Liver (tissue), 9 donors: ENCODE measurements around the gene APP. TPM values are rescaled to one million over a fixed set of nuclear protein-coding genes. Genes with fewer than 3 reads are reported as not detected.

ENCODE experiments used
- DNase-seq: peaks from one replicate; pipeline ENCODE4 v3.0.0-alpha.2; 2017; ENCODE audit warnings: low spot score
- H3K27ac ChIP-seq, 2 donors: one replicate each; pipeline ENCODE4 v1.7.0; 2013; ENCODE audit warnings: inconsistent platforms in 2 of 2, low read length in 2 of 2, control low read depth in 1 of 2, low read depth in 1 of 2, mild to moderate bottlenecking in 1 of 2
- H3K27me3 ChIP-seq, 4 donors: one replicate each; pipeline versions ENCODE4 v1.6.1 to v1.7.0; 2013; ENCODE audit warnings: low read length in 3 of 4, inconsistent platforms in 1 of 4, mild to moderate bottlenecking in 1 of 4, moderate library complexity in 1 of 4; ENCODE audit not compliant: control insufficient read depth in 4 of 4, insufficient read depth in 4 of 4
- H3K36me3 ChIP-seq, 4 donors: one replicate each; pipeline versions ENCODE4 v1.6.1 to v1.7.0; 2013; ENCODE audit warnings: low read length in 3 of 4, mild to moderate bottlenecking in 3 of 4, low read depth in 1 of 4, moderate library complexity in 1 of 4; ENCODE audit not compliant: control insufficient read depth in 4 of 4, insufficient read depth in 3 of 4
- H3K4me1 ChIP-seq, 4 donors: one replicate each; pipeline versions ENCODE4 v1.6.1 to v1.7.0; 2013; ENCODE audit warnings: low read length in 3 of 4, mild to moderate bottlenecking in 3 of 4, moderate library complexity in 1 of 4; ENCODE audit not compliant: control insufficient read depth in 4 of 4, insufficient read depth in 4 of 4
- H3K4me3 ChIP-seq, 3 donors: one replicate each; pipeline versions ENCODE4 v1.6.1 to v1.7.0; 2013; ENCODE audit warnings: low read length in 3 of 3, control low read depth in 1 of 3, low read depth in 1 of 3, mild to moderate bottlenecking in 1 of 3
- H3K9ac ChIP-seq, 2 donors: one replicate each; pipeline ENCODE4 v1.7.0; 2013; ENCODE audit warnings: low read length in 2 of 2, mild to moderate bottlenecking in 2 of 2, moderate library complexity in 2 of 2, control low read depth in 1 of 2, low read depth in 1 of 2
- H3K9me3 ChIP-seq, 4 donors: one replicate each; pipeline versions ENCODE4 v1.6.1 to v1.7.0; 2013; ENCODE audit warnings: low read length in 3 of 4; ENCODE audit not compliant: control insufficient read depth in 4 of 4
- ATF3 ChIP-seq: IDR thresholded peaks from 2 replicates; pipeline ENCODE4 v1.6.1; 2016; ENCODE audit warnings: antibody characterized with exemption
- EGR1 ChIP-seq, 2 donors: IDR thresholded peaks; 2 replicates each; pipeline ENCODE4 v1.6.1; 2016 to 2018; ENCODE audit warnings: antibody characterized with exemption in 2 of 2, low read depth in 2 of 2
- FOXA1 ChIP-seq: IDR thresholded peaks from 2 replicates; pipeline ENCODE4 v1.6.1; 2016; ENCODE audit warnings: antibody characterized with exemption
- FOXA2 ChIP-seq: IDR thresholded peaks from 2 replicates; pipeline ENCODE4 v1.6.1; 2016; ENCODE audit warnings: antibody characterized with exemption
- GABPA ChIP-seq, 2 donors: IDR thresholded peaks in 1 of 2; conservative IDR thresholded peaks in 1 of 2; 2 replicates each; pipeline ENCODE4 v1.6.1; 2016; ENCODE audit warnings: antibody characterized with exemption in 2 of 2, mild to moderate bottlenecking in 1 of 2, moderate library complexity in 1 of 2
- HNF4A ChIP-seq, 2 donors: conservative IDR thresholded peaks; 2 replicates each; pipeline ENCODE4 v1.6.1; 2016; ENCODE audit warnings: antibody characterized with exemption in 2 of 2, mild to moderate bottlenecking in 2 of 2
- HNF4G ChIP-seq: IDR thresholded peaks from 2 replicates; pipeline ENCODE4 v1.6.1; 2016; ENCODE audit warnings: antibody characterized with exemption
- JUND ChIP-seq, 2 donors: IDR thresholded peaks; 2 replicates each; pipeline ENCODE4 v1.6.1; 2016; ENCODE audit warnings: antibody characterized with exemption in 2 of 2
- MAX ChIP-seq: IDR thresholded peaks from 2 replicates; pipeline ENCODE4 v1.6.1; 2016; ENCODE audit warnings: antibody characterized with exemption
- NR2F2 ChIP-seq: IDR thresholded peaks from 2 replicates; pipeline ENCODE4 v1.6.1; 2016; ENCODE audit warnings: antibody characterized with exemption
- RAD21 ChIP-seq, 2 donors: IDR thresholded peaks; 2 replicates each; pipeline ENCODE4 v1.6.1; 2016; ENCODE audit warnings: antibody characterized with exemption in 2 of 2, mild to moderate bottlenecking in 2 of 2
- REST ChIP-seq: IDR thresholded peaks from 2 replicates; pipeline ENCODE4 v1.6.1; 2016; ENCODE audit warnings: antibody characterized with exemption, mild to moderate bottlenecking
- RXRA ChIP-seq, 2 donors: IDR thresholded peaks; 2 replicates each; pipeline ENCODE4 v1.6.1; 2017 to 2018; ENCODE audit warnings: antibody characterized with exemption in 2 of 2, mild to moderate bottlenecking in 1 of 2
- SP1 ChIP-seq: IDR thresholded peaks from 2 replicates; pipeline ENCODE4 v1.6.1; 2018; ENCODE audit warnings: antibody characterized with exemption, mild to moderate bottlenecking
- YY1 ChIP-seq: IDR thresholded peaks from 2 replicates; pipeline ENCODE4 v1.6.1; 2016; ENCODE audit warnings: antibody characterized with exemption, mild to moderate bottlenecking
- ZBTB33 ChIP-seq: IDR thresholded peaks from 2 replicates; pipeline ENCODE4 v1.6.1; 2016; ENCODE audit warnings: antibody characterized with exemption
- WGBS: extraction: QIAGEN DNeasy Blood & Tissue Kit; methylation state at CpG from one replicate; pipeline ENCODE4 v1.1.7; 2013; 5-methylcytosine and 5-hydroxymethylcytosine counted together
- polyA plus RNA-seq, 2 donors: library from polyadenylated mRNA; stranded (reverse) in 1 of 2; unstranded in 1 of 2; fragments of 200-250 nt in 1 of 2; fragments of >200 nt in 1 of 2; fragmentation: Nextera tagmentation in 1 of 2; extraction: Ambion mirVana in 1 of 2; gene quantifications; one replicate each; pipeline versions ENCODE4 v1.2.1 to v1.2.3, GENCODE V29; 2013 to 2015
- total RNA-seq, 2 donors: library from RNA; depleted of rRNA; stranded (reverse); fragments of >200 nt; gene quantifications; one replicate each; pipeline ENCODE4 v1.2.3, GENCODE V29; 2014
- donor health status: healthy.
- donor health status: healthy.
- donor health status: healthy.
- donor health status: healthy.
- donor health status: healthy.

The APP gene
- total and polyA plus RNA-seq, 4 donors: 24.9 to 201 (median 111) TPM

GRCh38 chr21:25834381-25834780, 336.2 kb downstream of the APP start:
- H3K9ac ChIP-seq: no peak overlapping the region
- peaks cover 0 to 6% (median 1%) of the 10 kb centered on the region in 4 donors for H3K9me3 ChIP-seq
- H3K27ac ChIP-seq: no peak overlapping the region
- DNase-seq: no peak
- H3K27me3 ChIP-seq: no peaks in the 10 kb centered on the region
- TF ChIP-seq YY1 (no peak), ZBTB33 (no peak), MAX (no peak), REST (no peak), FOXA2 (no peak), JUND (IDR thresholded peaks at IDR 0.05) (no peak), FOXA1 (no peak), HNF4G (no peak), NR2F2 (no peak), RXRA (IDR thresholded peaks at IDR 0.05) (no peak), SP1 (no peak), EGR1 (IDR thresholded peaks at IDR 0.05; ENCODE audit: low read depth in 2 of 2) (no peak)
- H3K4me3 ChIP-seq: no peak overlapping the region
- 77% methylated on average over 3 of the region's 3 CpGs for WGBS
- peaks cover 0 to 19% (median 7%) of the 10 kb centered on the region in 4 donors for H3K4me1 ChIP-seq
- no peaks in the 10 kb centered on the region for H3K36me3 ChIP-seq

- no peak for DNase-seq
- Histone ChIP-seq H3K36me3 (no peaks in the 10 kb centered on the region), H3K4me3 (no peak overlapping the region), H3K4me1 (peaks cover 0 to 14% (median 5%) of the 10 kb centered on the region in 4 donors), H3K27ac (no peak overlapping the region), H3K9me3 (peaks cover 0 to 4% (median 0%) of the 10 kb centered on the region in 4 donors), H3K9ac (no peak overlapping the region), H3K27me3 (no peaks in the 10 kb centered on the region)
- TF ChIP-seq MAX (no peak), ZBTB33 (no peak), HNF4A (conservative IDR thresholded peaks at IDR 0.05) (no peak), RXRA (IDR thresholded peaks at IDR 0.05) (no peak), JUND (IDR thresholded peaks at IDR 0.05) (no peak), ATF3 (no peak), GABPA (IDR thresholded peaks at IDR 0.05 in 1 of 2, conservative IDR thresholded peaks at IDR 0.05 in 1 of 2) (no peak), RAD21 (IDR thresholded peaks at IDR 0.05) (no peak)
- WGBS: 74% methylated on average over 2 of the region's 2 CpGs
Observed at GRCh38 chr21:25831300-25831960, 339.1 kb downstream of the APP start.
